HL-60 (cell line): ENCODE results near the gene EPB41L4B.

Experiments
- DNase-seq, 2 experiments: peaks; one replicate each; pipeline ENCODE4 v3.0.0-alpha.2; 2010 to 2020; ENCODE audit warnings: low read depth in 1 of 2, low spot score in 1 of 2
- H3K27ac ChIP-seq: fragments of 250-450 bp; sonication (Bioruptor Pico); replicated peaks from 2 replicates; pipeline ENCODE4 v1.5.1; 2020; ENCODE audit warnings: mild to moderate bottlenecking, moderate library complexity
- H3K27me3 ChIP-seq: fragments of 250-450 bp; sonication (Bioruptor Pico); 2 replicates; pipeline ENCODE4 v1.5.1; 2021; ENCODE audit warnings: mild to moderate bottlenecking, moderate library complexity; ENCODE audit not compliant: insufficient read depth, poor library complexity, severe bottlenecking
- H3K4me3 ChIP-seq: replicated peaks from 2 replicates; pipeline ENCODE4 v1.5.1; 2011; ENCODE audit warnings: mild to moderate bottlenecking, control low read depth, low read length; ENCODE audit not compliant: insufficient read depth
- CTCF ChIP-seq: IDR thresholded peaks from one replicate; pipeline ENCODE4 v1.5.1; 2011; ENCODE audit warnings: low read length, control low read depth, inconsistent platforms; ENCODE audit not compliant: insufficient read depth
- GABPA ChIP-seq: IDR thresholded peaks from 2 replicates; pipeline ENCODE4 v1.6.1; 2012; ENCODE audit warnings: low read depth
- POLR2AphosphoS5 ChIP-seq: IDR thresholded peaks from 2 replicates; pipeline ENCODE4 v1.6.1; 2012; ENCODE audit warnings: low read depth
- SPI1 ChIP-seq: IDR thresholded peaks from 2 replicates; pipeline ENCODE4 v1.6.1; 2012; ENCODE audit warnings: low read depth, mild to moderate bottlenecking, borderline replicate concordance
- TF ChIP-seq, protein P1 (sequence below): IDR thresholded peaks from 2 replicates; pipeline ENCODE4 v1.6.1; 2012; ENCODE audit warnings: low read depth; ENCODE audit not compliant: insufficient replicate concordance

EPB41L4B gene

DNA sequence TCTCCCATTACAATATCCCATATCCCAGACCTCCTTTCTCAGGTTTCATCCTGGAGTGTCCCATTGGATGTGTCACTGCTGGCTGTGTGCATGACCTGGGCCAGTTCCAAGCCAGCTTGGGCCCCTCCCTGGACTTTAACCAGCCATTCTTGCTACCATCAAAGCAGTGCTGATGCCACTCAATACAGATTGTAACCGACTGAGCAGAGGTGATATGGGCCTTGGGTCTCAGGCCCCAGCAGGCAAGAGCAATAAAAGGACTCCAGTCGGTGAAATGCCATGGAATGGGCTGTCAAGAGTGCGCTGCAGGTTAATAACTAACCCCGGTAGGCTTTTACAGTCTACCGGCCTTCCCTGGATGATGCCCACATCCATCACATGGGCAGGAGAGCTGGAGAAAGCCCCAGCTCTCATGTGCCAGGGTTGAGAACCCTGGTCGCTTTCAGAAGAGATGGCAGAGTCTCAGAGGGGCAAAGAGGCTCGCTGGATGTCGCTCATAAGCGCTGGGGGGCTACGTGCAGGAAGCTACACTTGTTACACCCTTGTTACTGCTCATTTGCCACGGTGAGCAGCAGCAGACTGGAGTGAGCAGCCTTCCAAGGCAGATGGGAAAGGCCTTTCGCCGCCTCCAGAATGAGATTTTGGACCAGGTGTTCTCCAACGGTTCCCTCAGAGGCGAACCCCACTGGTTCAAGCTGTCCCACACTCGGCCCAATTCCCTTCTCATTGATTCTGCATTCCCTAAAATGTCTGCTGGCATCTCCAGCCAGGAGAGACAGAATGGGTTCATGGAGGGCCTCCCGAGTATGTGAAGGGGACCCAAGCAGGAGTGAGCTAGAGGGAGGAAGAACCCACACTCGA is 13.2 kb downstream of the EPB41L4B start:
- DNase-seq, result no peak
- H3K27ac ChIP-seq, result no peak overlapping the region
- TF ChIP-seq SPI1, result no peak
- no peak for TF ChIP-seq POLR2AphosphoS5
- no peak for TF ChIP-seq GABPA
- TF ChIP-seq, protein P1, sequence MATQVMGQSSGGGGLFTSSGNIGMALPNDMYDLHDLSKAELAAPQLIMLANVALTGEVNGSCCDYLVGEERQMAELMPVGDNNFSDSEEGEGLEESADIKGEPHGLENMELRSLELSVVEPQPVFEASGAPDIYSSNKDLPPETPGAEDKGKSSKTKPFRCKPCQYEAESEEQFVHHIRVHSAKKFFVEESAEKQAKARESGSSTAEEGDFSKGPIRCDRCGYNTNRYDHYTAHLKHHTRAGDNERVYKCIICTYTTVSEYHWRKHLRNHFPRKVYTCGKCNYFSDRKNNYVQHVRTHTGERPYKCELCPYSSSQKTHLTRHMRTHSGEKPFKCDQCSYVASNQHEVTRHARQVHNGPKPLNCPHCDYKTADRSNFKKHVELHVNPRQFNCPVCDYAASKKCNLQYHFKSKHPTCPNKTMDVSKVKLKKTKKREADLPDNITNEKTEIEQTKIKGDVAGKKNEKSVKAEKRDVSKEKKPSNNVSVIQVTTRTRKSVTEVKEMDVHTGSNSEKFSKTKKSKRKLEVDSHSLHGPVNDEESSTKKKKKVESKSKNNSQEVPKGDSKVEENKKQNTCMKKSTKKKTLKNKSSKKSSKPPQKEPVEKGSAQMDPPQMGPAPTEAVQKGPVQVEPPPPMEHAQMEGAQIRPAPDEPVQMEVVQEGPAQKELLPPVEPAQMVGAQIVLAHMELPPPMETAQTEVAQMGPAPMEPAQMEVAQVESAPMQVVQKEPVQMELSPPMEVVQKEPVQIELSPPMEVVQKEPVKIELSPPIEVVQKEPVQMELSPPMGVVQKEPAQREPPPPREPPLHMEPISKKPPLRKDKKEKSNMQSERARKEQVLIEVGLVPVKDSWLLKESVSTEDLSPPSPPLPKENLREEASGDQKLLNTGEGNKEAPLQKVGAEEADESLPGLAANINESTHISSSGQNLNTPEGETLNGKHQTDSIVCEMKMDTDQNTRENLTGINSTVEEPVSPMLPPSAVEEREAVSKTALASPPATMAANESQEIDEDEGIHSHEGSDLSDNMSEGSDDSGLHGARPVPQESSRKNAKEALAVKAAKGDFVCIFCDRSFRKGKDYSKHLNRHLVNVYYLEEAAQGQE, result no peak
- TF ChIP-seq CTCF, result no peak
- H3K27me3 ChIP-seq, result peaks cover 13% of the 10 kb centered on the region
- no peak overlapping the region for H3K4me3 ChIP-seq

- Histone ChIP-seq H3K27me3 (peaks cover 7% of the 10 kb centered on the region), H3K4me3 (no peak overlapping the region), H3K27ac (no peak overlapping the region)
- no peak for TF ChIP-seq SPI1
- TF ChIP-seq POLR2AphosphoS5, result no peak
- TF ChIP-seq, protein P1, result no peak
- TF ChIP-seq GABPA, result no peak
- TF ChIP-seq CTCF, result no peak
- DNase-seq, result no peak
These were observed 15.1 kb downstream of the EPB41L4B start for GRCh38 chr9:109305801-109306200.

- no peak for DNase-seq
- TF ChIP-seq, protein P1, result no peak
- no peak for TF ChIP-seq SPI1
- no peak for TF ChIP-seq GABPA
- TF ChIP-seq POLR2AphosphoS5, result no peak
- no peak for TF ChIP-seq CTCF
- Histone ChIP-seq H3K4me3 (no peak overlapping the region), H3K27ac (no peak overlapping the region), H3K27me3 (peaks cover 4% of the 10 kb centered on the region)
These were observed 16.5 kb downstream of the EPB41L4B start for GRCh38 chr9:109304347-109304746.
